ENCODE data around the gene SDHAF3.

DNA sequence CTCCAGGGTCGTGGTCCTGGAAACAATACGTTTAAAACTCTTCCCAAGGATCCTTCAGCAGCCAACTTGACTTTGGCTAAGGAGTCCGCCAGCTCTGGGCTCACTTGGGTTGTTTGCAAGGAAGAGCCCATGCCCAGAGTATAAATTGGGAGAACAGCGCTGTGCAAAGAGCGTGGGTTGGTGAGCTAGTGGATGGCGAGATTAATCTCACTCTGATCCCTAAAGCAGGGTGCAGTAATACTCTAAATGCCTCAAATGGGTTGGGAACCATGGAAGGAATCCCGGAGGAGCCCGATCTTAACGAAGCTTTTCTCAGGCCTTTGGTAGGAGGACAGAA lies 495 bp upstream of the SDHAF3 start:
- TF ChIP-seq EP300 (IDR thresholded peaks at IDR 0.05): no peak
- TF ChIP-seq, protein P1, sequence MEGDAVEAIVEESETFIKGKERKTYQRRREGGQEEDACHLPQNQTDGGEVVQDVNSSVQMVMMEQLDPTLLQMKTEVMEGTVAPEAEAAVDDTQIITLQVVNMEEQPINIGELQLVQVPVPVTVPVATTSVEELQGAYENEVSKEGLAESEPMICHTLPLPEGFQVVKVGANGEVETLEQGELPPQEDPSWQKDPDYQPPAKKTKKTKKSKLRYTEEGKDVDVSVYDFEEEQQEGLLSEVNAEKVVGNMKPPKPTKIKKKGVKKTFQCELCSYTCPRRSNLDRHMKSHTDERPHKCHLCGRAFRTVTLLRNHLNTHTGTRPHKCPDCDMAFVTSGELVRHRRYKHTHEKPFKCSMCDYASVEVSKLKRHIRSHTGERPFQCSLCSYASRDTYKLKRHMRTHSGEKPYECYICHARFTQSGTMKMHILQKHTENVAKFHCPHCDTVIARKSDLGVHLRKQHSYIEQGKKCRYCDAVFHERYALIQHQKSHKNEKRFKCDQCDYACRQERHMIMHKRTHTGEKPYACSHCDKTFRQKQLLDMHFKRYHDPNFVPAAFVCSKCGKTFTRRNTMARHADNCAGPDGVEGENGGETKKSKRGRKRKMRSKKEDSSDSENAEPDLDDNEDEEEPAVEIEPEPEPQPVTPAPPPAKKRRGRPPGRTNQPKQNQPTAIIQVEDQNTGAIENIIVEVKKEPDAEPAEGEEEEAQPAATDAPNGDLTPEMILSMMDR (IDR thresholded peaks at IDR 0.05): no peak
- TF ChIP-seq POLR2A (IDR thresholded peaks at IDR 0.05): no peak

Data from ovary (tissue), 3 donors.